ENCODE measurements around the gene COG5.

DNA sequence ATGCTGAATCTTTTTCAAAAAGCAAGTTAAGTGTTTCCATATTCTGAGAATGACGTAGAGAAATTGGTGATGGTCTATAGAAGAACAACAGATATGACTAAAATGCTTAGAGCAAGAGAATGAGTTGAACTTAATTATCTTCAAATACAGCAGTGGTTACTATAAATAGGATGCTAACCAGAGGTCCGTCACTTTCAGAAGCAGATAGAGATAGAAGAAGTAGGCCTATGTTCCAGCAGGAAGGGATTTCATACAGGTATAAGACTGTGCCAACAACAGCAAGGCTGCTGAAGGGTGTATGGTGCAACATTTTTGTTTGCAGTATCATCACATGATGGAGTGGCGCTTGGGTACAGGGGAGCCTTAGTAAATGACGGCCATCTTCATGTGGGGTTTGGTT lies 326.3 kb downstream of the COG5 start:
- TF ChIP-seq RCOR1 (IDR thresholded peaks at IDR 0.05; ENCODE audit: low read length) (no peak), CHD2 (IDR thresholded peaks at IDR 0.05; ENCODE audit: low read length, partially characterized antibody) (no peak), SMC3 (IDR thresholded peaks at IDR 0.05; ENCODE audit: low read depth, low read length) (no peak), RAD21 (IDR thresholded peaks at IDR 0.05; ENCODE audit: low read length) (no peak), RXRA (IDR thresholded peaks at IDR 0.05; ENCODE audit: borderline replicate concordance, low read depth) (no peak), POLR2AphosphoS5 (IDR thresholded peaks at IDR 0.05; ENCODE audit: low read depth, low read length) (no peak), TAF1 (IDR thresholded peaks at IDR 0.05; ENCODE audit: borderline replicate concordance, low read depth, low read length) (no peak)
- TF ChIP-seq, protein P1, sequence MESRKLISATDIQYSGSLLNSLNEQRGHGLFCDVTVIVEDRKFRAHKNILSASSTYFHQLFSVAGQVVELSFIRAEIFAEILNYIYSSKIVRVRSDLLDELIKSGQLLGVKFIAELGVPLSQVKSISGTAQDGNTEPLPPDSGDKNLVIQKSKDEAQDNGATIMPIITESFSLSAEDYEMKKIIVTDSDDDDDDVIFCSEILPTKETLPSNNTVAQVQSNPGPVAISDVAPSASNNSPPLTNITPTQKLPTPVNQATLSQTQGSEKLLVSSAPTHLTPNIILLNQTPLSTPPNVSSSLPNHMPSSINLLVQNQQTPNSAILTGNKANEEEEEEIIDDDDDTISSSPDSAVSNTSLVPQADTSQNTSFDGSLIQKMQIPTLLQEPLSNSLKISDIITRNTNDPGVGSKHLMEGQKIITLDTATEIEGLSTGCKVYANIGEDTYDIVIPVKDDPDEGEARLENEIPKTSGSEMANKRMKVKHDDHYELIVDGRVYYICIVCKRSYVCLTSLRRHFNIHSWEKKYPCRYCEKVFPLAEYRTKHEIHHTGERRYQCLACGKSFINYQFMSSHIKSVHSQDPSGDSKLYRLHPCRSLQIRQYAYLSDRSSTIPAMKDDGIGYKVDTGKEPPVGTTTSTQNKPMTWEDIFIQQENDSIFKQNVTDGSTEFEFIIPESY (IDR thresholded peaks at IDR 0.05; ENCODE audit: borderline replicate concordance, low read depth): no peak
- TF ChIP-seq, protein P2, sequence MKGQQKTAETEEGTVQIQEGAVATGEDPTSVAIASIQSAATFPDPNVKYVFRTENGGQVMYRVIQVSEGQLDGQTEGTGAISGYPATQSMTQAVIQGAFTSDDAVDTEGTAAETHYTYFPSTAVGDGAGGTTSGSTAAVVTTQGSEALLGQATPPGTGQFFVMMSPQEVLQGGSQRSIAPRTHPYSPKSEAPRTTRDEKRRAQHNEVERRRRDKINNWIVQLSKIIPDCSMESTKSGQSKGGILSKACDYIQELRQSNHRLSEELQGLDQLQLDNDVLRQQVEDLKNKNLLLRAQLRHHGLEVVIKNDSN (IDR thresholded peaks at IDR 0.05; ENCODE audit: borderline replicate concordance, low read depth): no peak
- TF ChIP-seq, protein P3, sequence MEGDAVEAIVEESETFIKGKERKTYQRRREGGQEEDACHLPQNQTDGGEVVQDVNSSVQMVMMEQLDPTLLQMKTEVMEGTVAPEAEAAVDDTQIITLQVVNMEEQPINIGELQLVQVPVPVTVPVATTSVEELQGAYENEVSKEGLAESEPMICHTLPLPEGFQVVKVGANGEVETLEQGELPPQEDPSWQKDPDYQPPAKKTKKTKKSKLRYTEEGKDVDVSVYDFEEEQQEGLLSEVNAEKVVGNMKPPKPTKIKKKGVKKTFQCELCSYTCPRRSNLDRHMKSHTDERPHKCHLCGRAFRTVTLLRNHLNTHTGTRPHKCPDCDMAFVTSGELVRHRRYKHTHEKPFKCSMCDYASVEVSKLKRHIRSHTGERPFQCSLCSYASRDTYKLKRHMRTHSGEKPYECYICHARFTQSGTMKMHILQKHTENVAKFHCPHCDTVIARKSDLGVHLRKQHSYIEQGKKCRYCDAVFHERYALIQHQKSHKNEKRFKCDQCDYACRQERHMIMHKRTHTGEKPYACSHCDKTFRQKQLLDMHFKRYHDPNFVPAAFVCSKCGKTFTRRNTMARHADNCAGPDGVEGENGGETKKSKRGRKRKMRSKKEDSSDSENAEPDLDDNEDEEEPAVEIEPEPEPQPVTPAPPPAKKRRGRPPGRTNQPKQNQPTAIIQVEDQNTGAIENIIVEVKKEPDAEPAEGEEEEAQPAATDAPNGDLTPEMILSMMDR (IDR thresholded peaks at IDR 0.05): no peak
- TF ChIP-seq, protein P4, sequence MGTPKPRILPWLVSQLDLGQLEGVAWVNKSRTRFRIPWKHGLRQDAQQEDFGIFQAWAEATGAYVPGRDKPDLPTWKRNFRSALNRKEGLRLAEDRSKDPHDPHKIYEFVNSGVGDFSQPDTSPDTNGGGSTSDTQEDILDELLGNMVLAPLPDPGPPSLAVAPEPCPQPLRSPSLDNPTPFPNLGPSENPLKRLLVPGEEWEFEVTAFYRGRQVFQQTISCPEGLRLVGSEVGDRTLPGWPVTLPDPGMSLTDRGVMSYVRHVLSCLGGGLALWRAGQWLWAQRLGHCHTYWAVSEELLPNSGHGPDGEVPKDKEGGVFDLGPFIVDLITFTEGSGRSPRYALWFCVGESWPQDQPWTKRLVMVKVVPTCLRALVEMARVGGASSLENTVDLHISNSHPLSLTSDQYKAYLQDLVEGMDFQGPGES (IDR thresholded peaks at IDR 0.05; ENCODE audit: low read depth, low read length): no peak
- TF ChIP-seq, protein P5, sequence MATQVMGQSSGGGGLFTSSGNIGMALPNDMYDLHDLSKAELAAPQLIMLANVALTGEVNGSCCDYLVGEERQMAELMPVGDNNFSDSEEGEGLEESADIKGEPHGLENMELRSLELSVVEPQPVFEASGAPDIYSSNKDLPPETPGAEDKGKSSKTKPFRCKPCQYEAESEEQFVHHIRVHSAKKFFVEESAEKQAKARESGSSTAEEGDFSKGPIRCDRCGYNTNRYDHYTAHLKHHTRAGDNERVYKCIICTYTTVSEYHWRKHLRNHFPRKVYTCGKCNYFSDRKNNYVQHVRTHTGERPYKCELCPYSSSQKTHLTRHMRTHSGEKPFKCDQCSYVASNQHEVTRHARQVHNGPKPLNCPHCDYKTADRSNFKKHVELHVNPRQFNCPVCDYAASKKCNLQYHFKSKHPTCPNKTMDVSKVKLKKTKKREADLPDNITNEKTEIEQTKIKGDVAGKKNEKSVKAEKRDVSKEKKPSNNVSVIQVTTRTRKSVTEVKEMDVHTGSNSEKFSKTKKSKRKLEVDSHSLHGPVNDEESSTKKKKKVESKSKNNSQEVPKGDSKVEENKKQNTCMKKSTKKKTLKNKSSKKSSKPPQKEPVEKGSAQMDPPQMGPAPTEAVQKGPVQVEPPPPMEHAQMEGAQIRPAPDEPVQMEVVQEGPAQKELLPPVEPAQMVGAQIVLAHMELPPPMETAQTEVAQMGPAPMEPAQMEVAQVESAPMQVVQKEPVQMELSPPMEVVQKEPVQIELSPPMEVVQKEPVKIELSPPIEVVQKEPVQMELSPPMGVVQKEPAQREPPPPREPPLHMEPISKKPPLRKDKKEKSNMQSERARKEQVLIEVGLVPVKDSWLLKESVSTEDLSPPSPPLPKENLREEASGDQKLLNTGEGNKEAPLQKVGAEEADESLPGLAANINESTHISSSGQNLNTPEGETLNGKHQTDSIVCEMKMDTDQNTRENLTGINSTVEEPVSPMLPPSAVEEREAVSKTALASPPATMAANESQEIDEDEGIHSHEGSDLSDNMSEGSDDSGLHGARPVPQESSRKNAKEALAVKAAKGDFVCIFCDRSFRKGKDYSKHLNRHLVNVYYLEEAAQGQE (IDR thresholded peaks at IDR 0.05; ENCODE audit: low read depth, low read length): no peak

Measured in SK-N-SH (cell line).